Retinal pigment epithelial cell (primary cell): ENCODE measurements around the gene PTPRT.
"Not testable (repeated sequence)": the region's sequence is repeated elsewhere in the genome, so short reads cannot be mapped to it uniquely, and the experiment has no call there.

ENCODE experiments used
- DNase-seq: peaks from one replicate; pipeline ENCODE4 v3.0.0-alpha.2; 2010; ENCODE audit warnings: low read depth
- H3K4me3 ChIP-seq: 2 replicates; pipeline ENCODE4 v1.5.1; 2011; ENCODE audit warnings: mild to moderate bottlenecking, low read length, control low read depth, moderate library complexity
- CTCF ChIP-seq: conservative IDR thresholded peaks from 2 replicates; pipeline ENCODE4 v1.5.1; 2011; ENCODE audit warnings: low read depth, low read length, control low read depth, inconsistent platforms

PTPRT gene

GRCh38 chr20:42923348-42923918 lies 266.3 kb downstream of the PTPRT start:
- TF ChIP-seq CTCF: no peak
- no peak overlapping the region for H3K4me3 ChIP-seq

GRCh38 chr20:42920776-42921175 lies 268.9 kb downstream of the PTPRT start:
- no peak for TF ChIP-seq CTCF
- H3K4me3 ChIP-seq: no peak overlapping the region
- DNase-seq: no peak

More at GRCh38 chr20:42923348-42923918, 266.3 kb downstream of the PTPRT start:
- DNase-seq: no peak

- DNase-seq: no peak
- no peak overlapping the region for H3K4me3 ChIP-seq
- TF ChIP-seq CTCF: no peak
These were observed 270.4 kb downstream of the PTPRT start for GRCh38 chr20:42919316-42919715.

GRCh38 chr20:42915081-42915480 lies 274.6 kb downstream of the PTPRT start:
- no peak for DNase-seq
- H3K4me3 ChIP-seq: no peak overlapping the region
- TF ChIP-seq CTCF: no peak

GRCh38 chr20:42914302-42914701 lies 275.4 kb downstream of the PTPRT start:
- DNase-seq: no peak
- no peak for TF ChIP-seq CTCF
- no peak overlapping the region for H3K4me3 ChIP-seq

- DNase-seq, H3K4me3 ChIP-seq: not testable (repeated sequence)
These were observed 278.9 kb downstream of the PTPRT start for GRCh38 chr20:42910808-42911207.

- no peak overlapping the region for H3K4me3 ChIP-seq
- no peak for DNase-seq
- no peak for TF ChIP-seq CTCF
These were observed 282.0 kb downstream of the PTPRT start for GRCh38 chr20:42907730-42908129.

GRCh38 chr20:42906120-42906519 lies 283.6 kb downstream of the PTPRT start:
- no peak for DNase-seq
- H3K4me3 ChIP-seq: no peak overlapping the region
- TF ChIP-seq CTCF: no peak
